Effector memory CD4-positive, alpha-beta T cell (primary cell): ENCODE measurements around the gene MAPK10.
"Not testable (repeated sequence)": the region's sequence is repeated elsewhere in the genome, so short reads cannot be mapped to it uniquely, and the experiment has no call there.

Experiments
- DNase-seq, 3 donors: peaks; one replicate each; pipeline ENCODE4 v3.0.0-alpha.2; 2020
- H3K27ac ChIP-seq: 2 replicates; pipeline ENCODE4 v1.7.0; 2013; ENCODE audit warnings: mild to moderate bottlenecking, low read length, moderate library complexity; ENCODE audit not compliant: insufficient read depth, poor library complexity, severe bottlenecking
- H3K27me3 ChIP-seq: replicated peaks from 2 replicates; pipeline ENCODE4 v1.7.0; 2013; ENCODE audit warnings: mild to moderate bottlenecking, low read length; ENCODE audit not compliant: insufficient read depth, control insufficient read depth, poor library complexity, severe bottlenecking
- H3K36me3 ChIP-seq: 2 replicates; pipeline ENCODE4 v1.7.0; 2013; ENCODE audit warnings: mild to moderate bottlenecking, low read length, moderate library complexity; ENCODE audit not compliant: control insufficient read depth, insufficient read depth
- H3K4me1 ChIP-seq: 2 replicates; pipeline ENCODE4 v1.7.0; 2013; ENCODE audit warnings: low read length, mild to moderate bottlenecking; ENCODE audit not compliant: control insufficient read depth, insufficient read depth, poor library complexity, severe bottlenecking
- H3K4me3 ChIP-seq: 2 replicates; pipeline ENCODE4 v1.7.0; 2013; ENCODE audit warnings: low read length, low read depth, mild to moderate bottlenecking; ENCODE audit not compliant: insufficient read depth, poor library complexity, severe bottlenecking
- H3K9me3 ChIP-seq: 2 replicates; pipeline ENCODE4 v1.7.0; 2013; ENCODE audit warnings: mild to moderate bottlenecking, low read length, moderate library complexity; ENCODE audit not compliant: control insufficient read depth

MAPK10 gene

GRCh38 chr4:86043755-86044592 lies 315.9 kb downstream of the MAPK10 start:
- Histone ChIP-seq H3K27ac (no peak overlapping the region), H3K27me3 (no peaks in the 10 kb centered on the region), H3K4me3 (no peak overlapping the region), H3K36me3 (no peaks in the 10 kb centered on the region), H3K4me1 (no peaks in the 10 kb centered on the region), H3K9me3 (no peaks in the 10 kb centered on the region)
- no peak for DNase-seq

GRCh38 chr4:86038037-86038436 lies 321.8 kb downstream of the MAPK10 start:
- DNase-seq = no peak
- Histone ChIP-seq H3K4me3 (no peak overlapping the region), H3K9me3 (no peaks in the 10 kb centered on the region), H3K27ac (no peak overlapping the region), H3K27me3 (no peaks in the 10 kb centered on the region), H3K36me3 (no peaks in the 10 kb centered on the region), H3K4me1 (no peaks in the 10 kb centered on the region)

GRCh38 chr4:86036736-86037135 lies 323.1 kb downstream of the MAPK10 start:
- H3K4me3 ChIP-seq = no peak overlapping the region

GRCh38 chr4:86035688-86036087 lies 324.2 kb downstream of the MAPK10 start:
- no peaks in the 10 kb centered on the region for H3K9me3 ChIP-seq
- DNase-seq = no peak
- H3K4me3 ChIP-seq = no peak overlapping the region
- H3K27me3 ChIP-seq = no peaks in the 10 kb centered on the region
- no peak overlapping the region for H3K27ac ChIP-seq
- no peaks in the 10 kb centered on the region for H3K4me1 ChIP-seq
- H3K36me3 ChIP-seq = no peaks in the 10 kb centered on the region

More at GRCh38 chr4:86036736-86037135, 323.1 kb downstream of the MAPK10 start:
- Histone ChIP-seq H3K9me3 (no peaks in the 10 kb centered on the region), H3K4me1 (no peaks in the 10 kb centered on the region), H3K27me3 (no peaks in the 10 kb centered on the region), H3K27ac (no peak overlapping the region), H3K36me3 (no peaks in the 10 kb centered on the region)
- no peak for DNase-seq

- Histone ChIP-seq H3K4me3 (no peak overlapping the region), H3K4me1 (no peaks in the 10 kb centered on the region), H3K27me3 (no peaks in the 10 kb centered on the region), H3K9me3 (no peaks in the 10 kb centered on the region), H3K27ac (no peak overlapping the region), H3K36me3 (no peaks in the 10 kb centered on the region)
- no peak for DNase-seq
These were observed 325.2 kb downstream of the MAPK10 start for GRCh38 chr4:86034616-86035015.

- no peaks in the 10 kb centered on the region for H3K9me3 ChIP-seq
- H3K27ac ChIP-seq = no peak overlapping the region
- no peak overlapping the region for H3K4me3 ChIP-seq
- no peaks in the 10 kb centered on the region for H3K4me1 ChIP-seq
- no peak for DNase-seq
- H3K27me3 ChIP-seq = no peaks in the 10 kb centered on the region
- H3K36me3 ChIP-seq = no peaks in the 10 kb centered on the region
These were observed 326.7 kb downstream of the MAPK10 start for GRCh38 chr4:86033171-86033570.

GRCh38 chr4:86032476-86033022 lies 327.3 kb downstream of the MAPK10 start:
- DNase-seq = no peak
- H3K36me3 ChIP-seq = no peaks in the 10 kb centered on the region
- H3K4me3 ChIP-seq = no peak overlapping the region
- H3K9me3 ChIP-seq = no peaks in the 10 kb centered on the region
- no peaks in the 10 kb centered on the region for H3K4me1 ChIP-seq
- no peaks in the 10 kb centered on the region for H3K27me3 ChIP-seq
- no peak overlapping the region for H3K27ac ChIP-seq

- Histone ChIP-seq H3K9me3 (no peaks in the 10 kb centered on the region), H3K27ac (no peak overlapping the region), H3K4me1 (no peaks in the 10 kb centered on the region), H3K4me3 (no peak overlapping the region), H3K36me3 (no peaks in the 10 kb centered on the region), H3K27me3 (no peaks in the 10 kb centered on the region)
- DNase-seq = no peak
These were observed 327.9 kb downstream of the MAPK10 start for GRCh38 chr4:86031927-86032326.

GRCh38 chr4:86026720-86027119 lies 333.1 kb downstream of the MAPK10 start:
- H3K27me3 ChIP-seq = no peaks in the 10 kb centered on the region
- no peak overlapping the region for H3K27ac ChIP-seq
- no peak for DNase-seq
- no peaks in the 10 kb centered on the region for H3K4me1 ChIP-seq
- no peaks in the 10 kb centered on the region for H3K9me3 ChIP-seq
- no peak overlapping the region for H3K4me3 ChIP-seq
- no peaks in the 10 kb centered on the region for H3K36me3 ChIP-seq

- not testable (repeated sequence) for H3K9me3 ChIP-seq, H3K4me3 ChIP-seq, H3K27me3 ChIP-seq, H3K36me3 ChIP-seq, DNase-seq, H3K4me1 ChIP-seq, H3K27ac ChIP-seq
These were observed 338.2 kb downstream of the MAPK10 start for GRCh38 chr4:86021671-86022070.
